HepG2 (cell line): ENCODE data around the gene C11orf24. TPM values are rescaled to one million over a fixed set of nuclear protein-coding genes. Genes with fewer than 3 reads are reported as not detected.

Experiments
- ARHGAP35 ChIP-seq: sonication (generic); formaldehyde crosslinking; IDR thresholded peaks from 2 replicates; pipeline ENCODE4 v1.9.0; 2022; ENCODE audit warnings: mild to moderate bottlenecking, inconsistent platforms, moderate library complexity, missing genetic modification reagents, borderline replicate concordance
- ESRRA ChIP-seq: sonication (generic); formaldehyde crosslinking; IDR thresholded peaks from 2 replicates; pipeline ENCODE4 v1.5.1; 2020; ENCODE audit warnings: mild to moderate bottlenecking, low read depth, missing genetic modification reagents
- HMG20B ChIP-seq: conservative IDR thresholded peaks from 2 replicates; pipeline ENCODE4 v1.6.1; 2016; ENCODE audit warnings: missing genetic modification reagents, missing compliant biosample characterization
- HNF4G ChIP-seq, 2 experiments: sonication (generic) in 1 of 2; formaldehyde crosslinking in 1 of 2; IDR thresholded peaks; 2 replicates each; pipeline versions ENCODE4 v1.4.0 to v1.6.1; 2011 to 2020; ENCODE audit warnings: borderline replicate concordance in 2 of 2, low read depth in 2 of 2, mild to moderate bottlenecking in 2 of 2, low read length in 1 of 2, missing genetic modification reagents in 1 of 2, moderate library complexity in 1 of 2
- KDM3A ChIP-seq: IDR thresholded peaks from 2 replicates; pipeline ENCODE4 v1.6.1; 2018; ENCODE audit warnings: low read depth, missing compliant biosample characterization
- MIER3 ChIP-seq: IDR thresholded peaks from 2 replicates; pipeline ENCODE4 v1.6.1; 2016; ENCODE audit warnings: missing compliant biosample characterization, borderline replicate concordance
- PPARG ChIP-seq: conservative IDR thresholded peaks from 2 replicates; pipeline ENCODE4 v1.6.1; 2016; ENCODE audit warnings: missing biosample characterization, missing genetic modification reagents
- SCMH1 ChIP-seq: sonication (generic); formaldehyde crosslinking; IDR thresholded peaks from 2 replicates; pipeline ENCODE4 v1.9.0; 2021; ENCODE audit warnings: missing genetic modification reagents, mild to moderate bottlenecking, borderline replicate concordance
- SMARCE1 ChIP-seq: fragments of 450-650 bp; IDR thresholded peaks from 2 replicates; pipeline ENCODE4 v1.6.1; 2017; ENCODE audit warnings: borderline replicate concordance
- TCF7 ChIP-seq: sonication (generic); IDR thresholded peaks from 2 replicates; pipeline ENCODE4 v1.6.1; 2016; ENCODE audit warnings: antibody characterized with exemption, low read depth
- TEF ChIP-seq: sonication (generic); formaldehyde crosslinking; IDR thresholded peaks from 2 replicates; pipeline ENCODE4 v1.5.0; 2020; ENCODE audit warnings: missing genetic modification reagents
- ZFP91 ChIP-seq: sonication (generic); formaldehyde crosslinking; IDR thresholded peaks from 2 replicates; pipeline ENCODE4 v1.9.0; 2022; ENCODE audit warnings: missing genetic modification reagents, mild to moderate bottlenecking, borderline replicate concordance
- ZNF205 ChIP-seq: IDR thresholded peaks from 2 replicates; pipeline ENCODE4 v1.6.1; 2018; ENCODE audit warnings: missing biosample characterization, missing genetic modification reagents
- ZNF567 ChIP-seq: sonication (generic); formaldehyde crosslinking; IDR thresholded peaks from 2 replicates; pipeline ENCODE4 v1.8.1; 2023; ENCODE audit warnings: mild to moderate bottlenecking, missing genetic modification reagents, borderline replicate concordance
- ZNF672 ChIP-seq: sonication (generic); formaldehyde crosslinking; IDR thresholded peaks from 2 replicates; pipeline ENCODE4 v1.8.1; 2022; ENCODE audit warnings: missing genetic modification reagents
- ZNF7 ChIP-seq: IDR thresholded peaks from 2 replicates; pipeline ENCODE4 v1.6.1; 2016; ENCODE audit warnings: missing biosample characterization, missing genetic modification reagents
- ZNF790 ChIP-seq: sonication (generic); formaldehyde crosslinking; IDR thresholded peaks from 2 replicates; pipeline ENCODE4 v1.8.0; 2022; ENCODE audit warnings: missing genetic modification reagents, mild to moderate bottlenecking, borderline replicate concordance
- ZNF883 ChIP-seq: sonication (generic); formaldehyde crosslinking; IDR thresholded peaks from 2 replicates; pipeline ENCODE4 v1.5.1; 2020; ENCODE audit warnings: mild to moderate bottlenecking, missing genetic modification reagents; ENCODE audit errors: not compliant biosample characterization
- polyA plus RNA-seq, 8 experiments: library from polyadenylated mRNA; depleted of rRNA in 3 of 8; stranded (reverse) in 7 of 8; unstranded in 1 of 8; fragments of >200 nt; fragmentation: Illumina TruSeq in 4 of 8; extraction: Trizol in 4 of 8; gene quantifications; 2 replicates each; pipeline versions ENCODE4 v1.2.1 to v1.2.3, GENCODE V29; 2011 to 2016; ENCODE audit warnings: low read depth in 4 of 8, missing spikeins in 1 of 8, mixed read lengths in 1 of 8; ENCODE audit not compliant: insufficient read depth in 1 of 8
- total RNA-seq, 5 experiments: library from RNA; depleted of rRNA; stranded (reverse); fragments of >200 nt; fragmentation: Illumina TruSeq; extraction: Trizol; gene quantifications; 2 replicates each; pipeline ENCODE4 v1.2.3, GENCODE V29; 2016; ENCODE audit warnings: low read depth in 1 of 5
- TF ChIP-seq, protein P1 (sequence below): sonication (generic); formaldehyde crosslinking; IDR thresholded peaks from 2 replicates; pipeline ENCODE4 v1.9.0; 2022; ENCODE audit warnings: low read depth, missing genetic modification reagents
- TF ChIP-seq, protein P2 (sequence below): IDR thresholded peaks from 2 replicates; pipeline ENCODE4 v1.6.1; 2016; ENCODE audit warnings: low read depth, control low read depth
- TF ChIP-seq, protein P3 (sequence below): sonication (generic); formaldehyde crosslinking; IDR thresholded peaks from 2 replicates; pipeline ENCODE4 v1.5.1; 2020; ENCODE audit warnings: mild to moderate bottlenecking, missing genetic modification reagents

Gene C11orf24
- total and polyA plus RNA-seq, 2 of the 13 experiments (the other 11 are each of a cell fraction or from before 2014, with no cell fraction given): 52.9 to 55.5 TPM

DNA sequence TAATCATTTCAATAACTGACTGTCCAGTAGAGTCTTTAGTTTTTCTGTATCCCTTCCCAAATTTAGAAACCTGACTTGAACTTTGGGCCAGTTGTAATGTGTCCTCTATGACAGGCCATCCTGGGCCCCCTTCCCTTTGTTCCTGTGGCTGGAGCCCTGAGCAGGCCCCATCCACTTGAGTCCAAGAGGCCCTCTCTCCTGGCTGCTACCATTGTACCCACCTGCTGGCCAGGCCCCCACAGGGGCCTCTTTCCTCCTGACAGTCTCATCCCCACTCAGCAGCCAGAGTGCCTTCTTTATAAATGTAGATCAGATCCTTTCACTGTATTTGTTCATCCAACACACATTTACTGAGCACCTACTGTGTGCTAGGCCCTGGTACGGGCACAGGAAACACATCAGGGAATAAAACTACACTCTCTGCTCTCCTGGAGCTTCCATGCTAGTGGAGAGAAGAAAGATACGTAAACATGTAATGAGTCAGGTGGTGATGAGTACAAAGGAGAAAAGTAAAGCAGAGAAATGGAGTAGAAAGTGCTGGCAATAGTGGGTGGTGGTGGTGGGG lies 37.9 kb upstream of the C11orf24 start (continued):
- TF ChIP-seq TCF7 (no peak), ZNF7 (CRISPR knock-in tag) (no peak), SMARCE1 (no peak), ZNF672 (CRISPR knock-in tag) (no peak), TEF (no peak), ESRRA (CRISPR knock-in tag) (no peak; the same call in 1 of the 2 replicates), ZNF567 (no peak), MIER3 (no peak), PPARG (peak; percentile 78), ZNF205 (CRISPR knock-in tag) (no peak), ZFP91 (no peak), KDM3A (CRISPR knock-in tag) (no peak), ZNF883 (CRISPR knock-in tag) (no peak), HNF4G (IDR thresholded peaks at IDR 0.05; ENCODE audit: borderline replicate concordance, low read depth, low read length) (peak; percentile 51; the same call in 1 of the 2 replicates), HNF4G (CRISPR knock-in tag; IDR thresholded peaks at IDR 0.05; ENCODE audit: borderline replicate concordance, low read depth) (no peak), ZNF790 (CRISPR knock-in tag) (no peak), ARHGAP35 (CRISPR knock-in tag) (no peak), SCMH1 (CRISPR knock-in tag) (no peak), HMG20B (no peak)
- TF ChIP-seq, protein P1, sequence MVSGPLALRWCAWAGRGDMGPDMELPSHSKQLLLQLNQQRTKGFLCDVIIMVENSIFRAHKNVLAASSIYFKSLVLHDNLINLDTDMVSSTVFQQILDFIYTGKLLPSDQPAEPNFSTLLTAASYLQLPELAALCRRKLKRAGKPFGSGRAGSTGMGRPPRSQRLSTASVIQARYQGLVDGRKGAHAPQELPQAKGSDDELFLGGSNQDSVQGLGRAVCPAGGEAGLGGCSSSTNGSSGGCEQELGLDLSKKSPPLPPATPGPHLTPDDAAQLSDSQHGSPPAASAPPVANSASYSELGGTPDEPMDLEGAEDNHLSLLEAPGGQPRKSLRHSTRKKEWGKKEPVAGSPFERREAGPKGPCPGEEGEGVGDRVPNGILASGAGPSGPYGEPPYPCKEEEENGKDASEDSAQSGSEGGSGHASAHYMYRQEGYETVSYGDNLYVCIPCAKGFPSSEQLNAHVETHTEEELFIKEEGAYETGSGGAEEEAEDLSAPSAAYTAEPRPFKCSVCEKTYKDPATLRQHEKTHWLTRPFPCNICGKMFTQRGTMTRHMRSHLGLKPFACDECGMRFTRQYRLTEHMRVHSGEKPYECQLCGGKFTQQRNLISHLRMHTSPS (CRISPR knock-in tag): 0 out of 2 replicates have a peak, but pooled peaks have one; percentile 17
- TF ChIP-seq, protein P2, sequence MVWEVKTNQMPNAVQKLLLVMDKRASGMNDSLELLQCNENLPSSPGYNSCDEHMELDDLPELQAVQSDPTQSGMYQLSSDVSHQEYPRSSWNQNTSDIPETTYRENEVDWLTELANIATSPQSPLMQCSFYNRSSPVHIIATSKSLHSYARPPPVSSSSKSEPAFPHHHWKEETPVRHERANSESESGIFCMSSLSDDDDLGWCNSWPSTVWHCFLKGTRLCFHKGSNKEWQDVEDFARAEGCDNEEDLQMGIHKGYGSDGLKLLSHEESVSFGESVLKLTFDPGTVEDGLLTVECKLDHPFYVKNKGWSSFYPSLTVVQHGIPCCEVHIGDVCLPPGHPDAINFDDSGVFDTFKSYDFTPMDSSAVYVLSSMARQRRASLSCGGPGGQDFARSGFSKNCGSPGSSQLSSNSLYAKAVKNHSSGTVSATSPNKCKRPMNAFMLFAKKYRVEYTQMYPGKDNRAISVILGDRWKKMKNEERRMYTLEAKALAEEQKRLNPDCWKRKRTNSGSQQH (CRISPR knock-in tag): no peak
- TF ChIP-seq, protein P3, sequence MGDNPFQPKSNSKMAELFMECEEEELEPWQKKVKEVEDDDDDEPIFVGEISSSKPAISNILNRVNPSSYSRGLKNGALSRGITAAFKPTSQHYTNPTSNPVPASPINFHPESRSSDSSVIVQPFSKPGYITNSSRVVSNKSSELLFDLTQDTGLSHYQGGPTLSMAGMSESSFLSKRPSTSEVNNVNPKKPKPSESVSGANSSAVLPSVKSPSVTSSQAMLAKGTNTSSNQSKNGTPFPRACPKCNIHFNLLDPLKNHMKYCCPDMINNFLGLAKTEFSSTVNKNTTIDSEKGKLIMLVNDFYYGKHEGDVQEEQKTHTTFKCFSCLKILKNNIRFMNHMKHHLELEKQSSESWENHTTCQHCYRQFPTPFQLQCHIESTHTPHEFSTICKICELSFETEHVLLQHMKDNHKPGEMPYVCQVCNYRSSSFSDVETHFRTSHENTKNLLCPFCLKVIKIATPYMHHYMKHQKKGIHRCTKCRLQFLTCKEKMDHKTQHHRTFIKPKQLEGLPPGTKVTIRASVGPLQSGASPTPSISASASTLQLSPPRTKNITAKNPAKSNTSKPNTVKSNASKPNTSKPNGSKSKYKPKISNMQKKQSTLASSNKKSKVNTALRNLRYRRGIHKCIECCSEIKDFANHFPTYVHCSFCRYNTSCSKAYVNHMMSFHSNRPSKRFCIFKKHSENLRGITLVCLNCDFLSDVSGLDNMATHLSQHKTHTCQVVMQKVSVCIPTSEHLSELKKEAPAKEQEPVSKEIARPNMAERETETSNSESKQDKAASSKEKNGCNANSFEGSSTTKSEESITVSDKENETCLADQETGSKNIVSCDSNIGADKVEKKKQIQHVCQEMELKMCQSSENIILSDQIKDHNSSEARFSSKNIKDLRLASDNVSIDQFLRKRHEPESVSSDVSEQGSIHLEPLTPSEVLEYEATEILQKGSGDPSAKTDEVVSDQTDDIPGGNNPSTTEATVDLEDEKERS (CRISPR knock-in tag): no peak
